T-cell (primary cell): ENCODE measurements around the gene IL11. TPM values are rescaled to one million over a fixed set of nuclear protein-coding genes. Genes with fewer than 3 reads are reported as not detected.

ENCODE experiments used
- ATAC-seq, 4 experiments: fragments of 200-7000 bp in 3 of 4; fragments of 150-1000 bp in 1 of 4; cut with Tn5 transposase; replicated peaks in 1 of 4; 1 replicate in 3 of 4; 2 replicates in 1 of 4; pipeline ENCODE4 v1.10.0; 2021; ENCODE audit warnings: moderate library complexity in 3 of 4, mild to moderate bottlenecking in 2 of 4, moderate number of reproducible peaks in 1 of 4
- CTCF ChIA-PET, 2 donors: fragments of 300-600 bp; sonication (Branson Sonifier 250); formaldehyde crosslinking; loops; one replicate each; lab custom pipeline; 2022; ENCODE audit warnings: antibody characterized with exemption in 2 of 2; lab: Charles Lee
- POLR2A ChIA-PET, 2 donors: fragments of 300-600 bp; sonication (Branson Sonifier 250); formaldehyde crosslinking; loops; one replicate each; lab custom pipeline; 2022; ENCODE audit warnings: antibody characterized with exemption in 2 of 2; lab: Charles Lee
- DNase-seq, 35 experiments: peaks; one replicate each; pipeline versions ENCODE4 v3.0.0 to v3.0.0-alpha.2; 2013 to 2023
- H3K27ac ChIP-seq: one replicate; pipeline ENCODE4 v1.5.1; 2013; ENCODE audit warnings: low read length
- H3K27me3 ChIP-seq, 2 experiments: replicated peaks in 1 of 2; 1 replicate in 1 of 2; 2 replicates in 1 of 2; pipeline versions ENCODE4 v1.6.1 to v1.7.0; 2013; ENCODE audit warnings: low read length in 1 of 2, mixed read lengths in 1 of 2; ENCODE audit not compliant: control insufficient read depth in 2 of 2, insufficient read depth in 2 of 2; ENCODE audit errors: extremely low read depth in 1 of 2
- H3K36me3 ChIP-seq, 2 donors: 1 replicate in 1 of 2; 2 replicates in 1 of 2; pipeline versions ENCODE4 v1.6.1 to v1.7.0; 2013; ENCODE audit warnings: low read length in 1 of 2; ENCODE audit not compliant: control insufficient read depth in 2 of 2, insufficient read depth in 1 of 2; ENCODE audit errors: extremely low read depth in 1 of 2
- H3K4me1 ChIP-seq, 2 experiments: 1 replicate in 1 of 2; 2 replicates in 1 of 2; pipeline versions ENCODE4 v1.6.1 to v1.7.0; 2013; ENCODE audit warnings: low read length in 2 of 2, mixed read lengths in 1 of 2; ENCODE audit not compliant: insufficient read depth in 2 of 2, control insufficient read depth in 1 of 2; ENCODE audit errors: extremely low read depth in 1 of 2
- H3K4me3 ChIP-seq, 2 donors: 1 replicate in 1 of 2; 2 replicates in 1 of 2; pipeline versions ENCODE4 v1.5.1 to v1.7.0; 2013; ENCODE audit warnings: mild to moderate bottlenecking in 2 of 2, low read length in 1 of 2, moderate library complexity in 1 of 2; ENCODE audit not compliant: control insufficient read depth in 1 of 2; ENCODE audit errors: extremely low read depth in 1 of 2
- H3K9me3 ChIP-seq: 2 replicates; pipeline ENCODE4 v1.7.0; 2013
- H3K27ac Mint-ChIP-seq, 2 donors: one replicate each; pipeline ENCODE4 v1.8.0; 2020 to 2021; ENCODE audit warnings: mild to moderate bottlenecking in 2 of 2, mixed read lengths in 2 of 2
- H3K27me3 Mint-ChIP-seq, 2 donors: one replicate each; pipeline ENCODE4 v1.8.0; 2021 to 2022; ENCODE audit warnings: mixed read lengths in 2 of 2
- H3K36me3 Mint-ChIP-seq: one replicate; pipeline ENCODE4 v1.8.0; 2021; ENCODE audit warnings: mixed read lengths
- H3K4me1 Mint-ChIP-seq, 3 donors: one replicate each; pipeline ENCODE4 v1.8.0; 2020 to 2022; ENCODE audit warnings: mixed read lengths in 3 of 3, mild to moderate bottlenecking in 1 of 3
- H3K4me3 Mint-ChIP-seq, 3 donors: one replicate each; pipeline ENCODE4 v1.8.0; 2020 to 2022; ENCODE audit warnings: mild to moderate bottlenecking in 3 of 3, mixed read lengths in 3 of 3, moderate library complexity in 3 of 3
- H3K9me3 Mint-ChIP-seq, 3 donors: one replicate each; pipeline ENCODE4 v1.8.0; 2020 to 2022; ENCODE audit warnings: mixed read lengths in 3 of 3
- WGBS: methylation state at CpG from one replicate; pipeline ENCODE4 v1.1.5; 2013; ENCODE audit warnings: missing lambda C conversion rate; ENCODE audit not compliant: insufficient coverage; 5-methylcytosine and 5-hydroxymethylcytosine counted together
- total RNA-seq, 35 experiments: library from RNA in 6 of 35; stranded (reverse) in 6 of 35; fragments of 120-200 nt in 1 of 35; gene quantifications; one replicate each; pipeline versions ENCODE4 v1.2.1 to v1.2.4 and lab custom pipeline; 2013 to 2026

IL11 gene
- total RNA-seq, 5 donors from 2014 or later (not counting 1 experiment from before 2014, with no cell fraction given): 0.53 to 0.96 TPM; not detected in 3

DNA sequence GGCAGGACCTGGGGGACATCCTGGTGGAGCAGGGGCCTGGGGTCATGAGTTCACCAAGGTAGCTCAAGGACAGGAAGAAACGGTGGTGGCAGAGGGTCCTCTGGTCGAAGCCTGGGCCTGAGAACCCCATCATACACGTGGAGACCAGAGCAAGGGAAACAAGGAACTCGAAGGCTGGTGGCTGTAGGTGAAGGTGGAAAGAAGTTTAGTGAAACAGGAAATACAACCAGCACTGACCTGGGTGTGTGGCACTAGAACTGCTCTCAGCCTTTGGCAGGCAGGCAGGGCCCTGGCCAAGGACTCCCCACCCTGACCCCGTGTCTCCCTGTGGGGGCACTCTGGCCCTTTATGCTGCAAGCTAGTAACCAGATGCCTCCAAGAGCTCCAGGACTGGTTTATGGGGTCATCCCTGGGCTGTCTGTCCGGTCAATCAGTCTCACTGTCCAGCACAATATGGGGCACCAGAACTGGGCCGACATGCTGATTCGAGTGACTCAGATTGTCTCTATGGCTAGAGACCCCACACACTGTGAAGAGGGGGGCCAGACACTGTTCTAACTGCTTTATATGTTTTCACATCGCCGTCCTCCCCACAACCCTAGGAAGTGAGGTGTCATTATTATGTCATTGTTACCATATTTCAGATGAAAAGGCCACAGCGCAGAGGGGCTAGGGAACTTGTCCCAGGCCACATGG, 19.5 kb downstream of the IL11 start:
- H3K4me3 Mint-ChIP-seq: no peak overlapping the region
- DNase-seq: no peak

DNA sequence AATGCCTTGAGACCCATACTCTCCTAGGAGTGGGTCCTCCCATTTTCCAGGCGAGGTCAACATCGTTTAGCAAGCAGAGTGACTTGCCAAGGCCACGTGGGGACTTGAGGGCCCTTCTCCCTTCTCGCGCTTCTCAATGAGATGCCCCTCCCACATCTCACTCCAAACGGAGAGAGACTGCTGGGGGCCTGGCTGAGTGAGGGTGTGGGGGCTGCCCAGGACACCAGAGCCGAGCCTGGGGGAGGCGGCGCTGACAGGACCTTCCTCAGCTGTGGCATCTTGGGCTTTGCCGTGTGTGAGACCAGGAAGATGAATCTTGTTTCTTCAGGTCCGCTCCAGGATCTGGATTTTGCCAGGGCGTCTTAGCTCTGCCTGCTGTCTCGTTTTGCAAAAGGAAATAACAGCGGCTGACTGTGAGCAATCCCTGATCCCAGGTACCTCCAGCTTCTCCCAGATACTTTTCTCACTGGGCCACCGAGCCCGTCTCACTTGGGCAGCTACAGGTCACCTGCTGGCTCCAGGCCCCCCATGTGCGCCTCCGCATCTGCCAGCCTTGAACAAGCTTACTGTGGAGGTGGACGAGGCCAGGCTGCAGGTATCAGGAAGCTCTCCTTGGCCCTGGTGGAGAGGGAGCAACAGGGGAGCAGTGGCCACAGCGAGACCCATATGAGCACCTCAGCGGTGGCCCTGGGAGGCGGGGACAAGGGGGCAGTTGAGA, 21.8 kb downstream of the IL11 start:
- no peak overlapping the region for H3K27ac ChIP-seq
- H3K4me3 ChIP-seq: no peak overlapping the region
- Mint-ChIP-seq H3K36me3 (peaks cover 11% of the 10 kb centered on the region), H3K27ac (no peak overlapping the region), H3K4me3 (no peak overlapping the region), H3K9me3 (no peaks in the 10 kb centered on the region), H3K4me1 (peaks cover 16 to 24% (median 18%) of the 10 kb centered on the region in 3 donors), H3K27me3 (peaks cover 24 to 32% of the 10 kb centered on the region in 2 donors)
- peaks cover 0 to 38% of the 10 kb centered on the region in 2 experiments for H3K27me3 ChIP-seq
- CTCF ChIA-PET: interaction anchor here in 1 of 2 donors (0.6 kb wide), 1 partner anchor 122 kb away, joined by 3 read pairs; no protein-coding TSS in a partner anchor
- peaks cover 2 to 3% of the 10 kb centered on the region in 2 donors for H3K36me3 ChIP-seq
- no peaks in the 10 kb centered on the region for H3K9me3 ChIP-seq
- 95% methylated on average over 10 of the region's 22 CpGs for WGBS
- POLR2A ChIA-PET: interaction anchor here in 1 of 2 donors (1.6 kb wide), 1 partner anchor 10 kb away, joined by 5 read pairs; the partner anchor contains the start of gene KMT5C
- H3K4me1 ChIP-seq: peaks cover 0 to 18% of the 10 kb centered on the region in 2 experiments
- DNase-seq: no peak
- ATAC-seq: no peak

More for the DNA sequence above, 19.5 kb downstream of the IL11 start:
- POLR2A ChIA-PET: interaction anchor here in 1 of 2 donors (0.5 kb wide), 1 partner anchor 56 kb away, joined by 3 read pairs; no protein-coding TSS in a partner anchor
- Mint-ChIP-seq H3K9me3 (no peaks in the 10 kb centered on the region), H3K4me1 (peaks cover 19 to 33% (median 20%) of the 10 kb centered on the region in 3 donors), H3K36me3 (no peaks in the 10 kb centered on the region), H3K27ac (peak overlapping the region in 1 of 2 donors; percentile 43), H3K27me3 (peaks cover 24 to 38% of the 10 kb centered on the region in 2 donors)
- CTCF ChIA-PET: no interaction called here
- Histone ChIP-seq H3K27ac (no peak overlapping the region), H3K27me3 (peaks cover 0 to 57% of the 10 kb centered on the region in 2 experiments), H3K36me3 (no peaks in the 10 kb centered on the region), H3K4me1 (peaks cover 0 to 33% of the 10 kb centered on the region in 2 experiments), H3K4me3 (no peak overlapping the region), H3K9me3 (no peaks in the 10 kb centered on the region)
- ATAC-seq: no peak
- 65% methylated on average over 8 of the region's 11 CpGs for WGBS

DNA sequence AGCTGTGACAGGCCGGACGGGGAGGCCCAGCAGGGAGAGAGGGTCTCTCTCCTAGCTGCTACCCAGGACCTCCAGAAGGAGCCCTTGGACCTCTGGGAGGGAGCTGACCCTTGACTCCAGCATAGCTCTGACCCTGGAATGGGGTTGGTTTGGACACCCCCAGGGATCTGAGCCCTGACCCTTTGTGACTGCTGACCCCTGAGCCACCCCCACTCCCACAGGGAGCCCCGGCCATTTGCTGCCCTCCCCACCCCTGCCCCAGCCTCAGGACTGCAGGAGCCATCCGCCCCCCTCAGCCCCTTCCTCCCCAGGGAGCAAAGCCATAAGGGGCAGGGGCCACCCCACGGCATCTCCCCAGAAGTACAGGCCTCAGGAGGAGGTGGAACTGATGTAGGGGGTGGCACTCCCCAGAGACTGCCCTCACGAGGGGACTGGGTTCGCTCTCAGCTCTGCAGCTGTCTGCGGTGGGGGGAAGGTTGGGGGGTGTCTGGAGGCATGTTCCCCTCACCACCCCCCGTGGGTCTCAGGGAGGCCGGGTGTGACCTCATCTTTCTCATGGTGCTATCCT, 22.7 kb downstream of the IL11 start:
- Histone ChIP-seq H3K4me3 (no peak overlapping the region), H3K9me3 (no peaks in the 10 kb centered on the region), H3K27me3 (peaks cover 0 to 28% of the 10 kb centered on the region in 2 experiments), H3K36me3 (peaks cover 3 to 10% of the 10 kb centered on the region in 2 donors), H3K27ac (no peak overlapping the region), H3K4me1 (peaks cover 0 to 9% of the 10 kb centered on the region in 2 experiments)
- H3K27me3 Mint-ChIP-seq: peaks cover 15 to 22% of the 10 kb centered on the region in 2 donors
- H3K4me3 Mint-ChIP-seq: no peak overlapping the region
- POLR2A ChIA-PET: interaction anchor here in 1 of 2 donors (1.6 kb wide), 1 partner anchor 9 kb away, joined by 5 read pairs; the partner anchor contains the start of gene KMT5C
- H3K27ac Mint-ChIP-seq: no peak overlapping the region
- H3K36me3 Mint-ChIP-seq: peaks cover 16% of the 10 kb centered on the region
- DNase-seq (no peak), ATAC-seq (no peak)
- H3K4me1 Mint-ChIP-seq: peaks cover 7 to 15% (median 8%) of the 10 kb centered on the region in 3 donors
- H3K9me3 Mint-ChIP-seq: no peaks in the 10 kb centered on the region
- CTCF ChIA-PET: no interaction called here
- WGBS: no CpG with 5 or more reads among the region's 10 CpGs

DNA sequence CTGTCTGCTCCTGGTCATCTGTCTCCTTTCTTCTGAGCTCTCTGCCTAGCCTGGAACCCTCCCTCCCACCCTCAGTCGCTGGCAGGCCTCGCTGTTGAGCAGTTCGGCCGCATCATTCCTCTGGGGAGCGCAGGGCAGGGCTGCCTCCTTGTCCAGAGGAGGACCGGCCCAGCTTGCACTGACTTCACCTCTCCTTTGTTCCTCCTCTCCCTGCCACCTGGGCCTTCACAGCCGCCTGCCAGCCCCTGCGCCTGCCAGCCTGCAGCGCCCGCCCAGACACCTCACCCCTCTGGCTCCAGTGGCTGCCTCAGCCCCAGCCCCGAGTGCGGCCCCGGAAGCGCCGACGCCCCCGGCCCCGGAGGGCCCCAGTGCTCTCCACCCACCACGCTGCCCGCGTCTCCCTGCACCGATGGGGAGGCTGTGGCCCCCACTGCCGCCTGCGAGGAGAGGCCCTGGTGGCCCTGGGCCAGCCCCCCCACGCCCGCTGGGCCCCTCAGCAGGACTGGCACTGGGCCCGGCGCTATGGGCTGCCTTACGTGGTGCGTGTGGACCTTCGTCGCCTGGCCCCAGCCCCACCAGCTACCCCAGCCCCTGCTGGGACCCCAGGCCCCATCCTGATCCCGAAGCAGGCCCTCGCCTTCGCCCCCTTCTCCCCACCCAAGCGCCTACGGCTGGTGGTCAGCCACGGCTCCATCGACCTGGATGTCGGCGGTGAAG, 23.4 kb downstream of the IL11 start:
- H3K27ac ChIP-seq: no peak overlapping the region
- H3K4me3 ChIP-seq: no peak overlapping the region
- H3K27ac Mint-ChIP-seq: no peak overlapping the region
- peaks cover 0 to 22% of the 10 kb centered on the region in 2 experiments for H3K27me3 ChIP-seq
- peak in 1 of 4 experiments; percentile 16 for ATAC-seq
- H3K36me3 ChIP-seq: peaks cover 3 to 13% of the 10 kb centered on the region in 2 donors
- peaks cover 16% of the 10 kb centered on the region for H3K36me3 Mint-ChIP-seq
- no peaks in the 10 kb centered on the region for H3K9me3 Mint-ChIP-seq
- peaks cover 9 to 16% of the 10 kb centered on the region in 2 donors for H3K27me3 Mint-ChIP-seq
- CTCF ChIA-PET: no interaction called here
- peaks cover 3 to 10% (median 5%) of the 10 kb centered on the region in 3 donors for H3K4me1 Mint-ChIP-seq
- no peaks in the 10 kb centered on the region for H3K9me3 ChIP-seq
- 93% methylated on average over 31 of the region's 41 CpGs for WGBS
- no peak for DNase-seq
- POLR2A ChIA-PET: interaction anchor here in 1 of 2 donors (1.6 kb wide), 1 partner anchor 8 kb away, joined by 5 read pairs; the partner anchor contains the start of gene KMT5C
- no peak overlapping the region for H3K4me3 Mint-ChIP-seq
- H3K4me1 ChIP-seq: peaks cover 0 to 3% of the 10 kb centered on the region in 2 experiments

DNA sequence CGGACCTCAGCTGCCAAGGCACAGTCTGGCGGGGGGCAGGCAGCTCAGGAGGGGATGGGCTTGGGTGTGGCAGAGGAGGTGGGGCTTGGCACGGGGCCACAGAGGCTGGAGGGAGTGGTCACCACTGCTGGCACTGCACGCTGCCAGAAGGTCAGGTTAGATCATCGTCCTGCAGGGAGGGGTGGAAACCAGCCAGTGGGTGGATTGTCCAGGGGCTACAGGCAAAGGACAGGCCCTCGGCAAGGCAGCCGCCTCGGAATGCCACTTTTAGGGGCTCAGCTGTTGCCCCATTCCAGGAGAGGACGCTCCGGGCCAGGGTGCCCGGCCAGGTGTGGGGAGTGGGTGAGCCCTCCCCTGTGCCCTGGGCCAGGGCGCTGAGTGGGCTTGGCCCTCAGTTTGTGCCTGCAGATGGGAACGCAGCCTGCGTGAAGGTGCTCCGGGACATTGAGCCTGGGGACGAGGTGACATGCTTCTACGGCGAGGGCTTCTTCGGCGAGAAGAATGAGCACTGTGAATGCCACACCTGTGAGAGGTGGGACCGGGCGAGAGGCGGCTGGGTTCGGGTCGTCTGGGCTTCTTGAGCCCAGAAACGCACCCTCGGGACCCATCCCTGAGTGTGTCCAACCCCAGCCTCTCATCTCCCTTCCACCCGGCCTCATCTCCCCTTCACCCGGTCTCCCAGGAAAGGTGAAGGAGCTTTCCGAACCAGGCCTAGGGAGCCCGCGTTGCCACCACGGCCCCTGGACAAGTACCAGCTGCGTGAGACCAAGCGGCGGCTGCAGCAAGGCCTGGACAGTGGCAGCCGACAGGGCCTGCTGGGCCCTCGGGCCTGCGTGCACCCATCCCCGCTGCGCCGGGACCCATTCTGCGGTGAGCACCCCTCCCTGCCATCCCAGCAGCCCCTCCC, 24.2 kb downstream of the IL11 start:
- H3K36me3 Mint-ChIP-seq: peaks cover 16% of the 10 kb centered on the region
- H3K27ac ChIP-seq: no peak overlapping the region
- H3K27ac Mint-ChIP-seq: no peak overlapping the region
- H3K4me1 Mint-ChIP-seq: peaks cover 1 to 7% (median 5%) of the 10 kb centered on the region in 3 donors
- POLR2A ChIA-PET: no interaction called here
- H3K36me3 ChIP-seq: peaks cover 3 to 13% of the 10 kb centered on the region in 2 donors
- peaks cover under 1 to 8% of the 10 kb centered on the region in 2 donors for H3K27me3 Mint-ChIP-seq
- no peaks in the 10 kb centered on the region for H3K9me3 Mint-ChIP-seq
- H3K9me3 ChIP-seq: no peaks in the 10 kb centered on the region
- peaks cover 0 to 14% of the 10 kb centered on the region in 2 experiments for H3K27me3 ChIP-seq
- WGBS: 91% methylated on average over 31 of the region's 43 CpGs
- CTCF ChIA-PET: no interaction called here
- H3K4me3 Mint-ChIP-seq: no peak overlapping the region
- H3K4me1 ChIP-seq: peaks cover 2 to 9% of the 10 kb centered on the region in 2 experiments
- H3K4me3 ChIP-seq: no peak overlapping the region
- ATAC-seq (peak in 1 of 4 experiments; percentile 11), DNase-seq (no peak)
